Natural killer cell (primary cell): ENCODE measurements around the gene HAPSTR1. TPM values are rescaled to one million over a fixed set of nuclear protein-coding genes. Genes with fewer than 3 reads are reported as not detected.

Source experiments
- ATAC-seq, 3 donors: fragments of 150-1000 bp in 2 of 3; fragments of 200-7000 bp in 1 of 3; cut with Tn5 transposase; 1 replicate in 1 of 3; 2 replicates in 2 of 3; pipeline ENCODE4 v1.10.0; 2021; ENCODE audit warnings: mild to moderate bottlenecking in 2 of 3, moderate library complexity in 2 of 3
- DNase-seq, 2 donors: peaks; one replicate each; pipeline versions ENCODE4 v3.0.0 to v3.0.0-alpha.2; 2013 to 2021; ENCODE audit warnings: mixed read lengths in 1 of 2
- H3K27ac ChIP-seq: one replicate; pipeline ENCODE4 v1.5.1; 2013; ENCODE audit warnings: mild to moderate bottlenecking, low read length
- H3K27me3 ChIP-seq: one replicate; pipeline ENCODE4 v1.6.1; 2013; ENCODE audit warnings: low read length; ENCODE audit not compliant: control insufficient read depth, insufficient read depth
- H3K36me3 ChIP-seq: one replicate; pipeline ENCODE4 v1.6.1; 2013; ENCODE audit warnings: low read length; ENCODE audit not compliant: control insufficient read depth, insufficient read depth
- H3K4me1 ChIP-seq: one replicate; pipeline ENCODE4 v1.6.1; 2013; ENCODE audit warnings: low read length; ENCODE audit not compliant: control insufficient read depth, insufficient read depth
- H3K4me3 ChIP-seq: one replicate; pipeline ENCODE4 v1.5.1; 2013; ENCODE audit warnings: low read length
- H3K9me3 ChIP-seq: one replicate; pipeline ENCODE4 v1.6.1; 2013; ENCODE audit warnings: low read length; ENCODE audit not compliant: control insufficient read depth, insufficient read depth
- H3K27ac Mint-ChIP-seq, 2 donors: one replicate each; pipeline ENCODE4 v1.8.0; 2022; ENCODE audit warnings: mild to moderate bottlenecking in 2 of 2, mixed read lengths in 2 of 2, moderate library complexity in 1 of 2
- H3K27me3 Mint-ChIP-seq, 2 donors: one replicate each; pipeline ENCODE4 v1.8.0; 2022; ENCODE audit warnings: low read depth in 2 of 2, mixed read lengths in 2 of 2
- H3K36me3 Mint-ChIP-seq: one replicate; pipeline ENCODE4 v1.8.0; 2022; ENCODE audit warnings: mixed read lengths
- H3K4me1 Mint-ChIP-seq, 2 donors: one replicate each; pipeline ENCODE4 v1.8.0; 2022; ENCODE audit warnings: mixed read lengths in 2 of 2
- H3K4me3 Mint-ChIP-seq: one replicate; pipeline ENCODE4 v1.8.0; 2022; ENCODE audit warnings: mild to moderate bottlenecking, moderate library complexity, mixed read lengths
- H3K9me3 Mint-ChIP-seq, 2 donors: one replicate each; pipeline ENCODE4 v1.8.0; 2022; ENCODE audit warnings: mixed read lengths in 2 of 2
- WGBS: methylation state at CpG from one replicate; pipeline ENCODE4 v1.1.7; 2013; ENCODE audit warnings: missing lambda C conversion rate; ENCODE audit not compliant: insufficient coverage; 5-methylcytosine and 5-hydroxymethylcytosine counted together
- intact Hi-C: fragments of 100-400 bp; cut with micrococcal nuclease; formaldehyde crosslinking; loops from one replicate; pipeline ENCODE4 v1.14.2; 2022
- total RNA-seq, 4 donors: library from RNA; stranded (reverse); fragments of 120-200 nt in 1 of 4; gene quantifications; one replicate each; pipeline versions ENCODE4 v1.2.3 to v1.2.4, GENCODE V29; 2013 to 2022
- TF ChIP-seq, protein P1 (sequence below): fragments of 200-600 bp; IDR thresholded peaks from one replicate; pipeline ENCODE4 v1.8.0; 2022; ENCODE audit warnings: antibody characterized with exemption

HAPSTR1 gene
- total RNA-seq, 3 donors from 2014 or later (not counting 1 experiment from before 2014, with no cell fraction given), result 135 to 145 (median 138) TPM

DNA sequence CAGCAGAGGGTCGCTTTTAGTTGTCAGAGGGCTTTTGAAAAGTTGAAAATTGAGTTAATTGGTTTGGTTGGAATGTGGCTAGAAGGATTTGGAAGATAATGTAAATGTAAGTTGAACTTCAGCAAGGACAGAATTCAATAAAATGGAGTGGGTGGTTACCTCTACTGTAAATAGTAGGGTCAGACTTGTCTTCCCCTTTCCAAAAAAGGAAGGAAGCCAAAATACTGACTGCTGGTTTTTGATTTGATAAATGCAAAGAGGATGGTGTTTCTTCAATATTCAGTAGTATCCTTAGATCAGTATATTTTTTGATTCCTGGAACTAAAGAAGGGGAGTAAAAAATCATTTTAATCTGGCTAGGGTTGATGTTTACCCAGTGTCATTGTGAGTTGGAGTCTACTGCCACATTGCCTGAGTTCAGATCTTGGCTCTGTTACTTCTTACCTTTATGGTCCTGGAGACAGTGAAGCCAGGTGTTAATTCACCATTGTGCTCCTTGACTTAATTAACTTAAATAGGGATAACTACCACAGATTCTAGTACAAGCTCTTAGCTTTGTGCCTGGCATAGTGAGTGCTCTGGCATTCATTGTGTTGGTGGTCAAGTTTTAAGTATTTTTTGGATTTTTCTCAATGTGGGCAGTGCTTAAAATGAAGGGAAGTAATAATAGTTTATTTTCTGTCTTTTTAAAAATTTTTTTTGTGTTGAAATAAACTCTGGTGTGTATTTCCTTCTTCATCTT is 4.4 kb downstream of the HAPSTR1 start:
- DNase-seq (no peak), ATAC-seq (no peak)
- Mint-ChIP-seq H3K36me3 (peaks cover 6% of the 10 kb centered on the region), H3K4me3 (peak overlapping the region; percentile 81), H3K27me3 (no peaks in the 10 kb centered on the region), H3K9me3 (no peaks in the 10 kb centered on the region), H3K27ac (peak overlapping the region; percentile 95 to 99), H3K4me1 (peaks cover 81 to 87% of the 10 kb centered on the region in 2 donors)
- TF ChIP-seq, protein P1, sequence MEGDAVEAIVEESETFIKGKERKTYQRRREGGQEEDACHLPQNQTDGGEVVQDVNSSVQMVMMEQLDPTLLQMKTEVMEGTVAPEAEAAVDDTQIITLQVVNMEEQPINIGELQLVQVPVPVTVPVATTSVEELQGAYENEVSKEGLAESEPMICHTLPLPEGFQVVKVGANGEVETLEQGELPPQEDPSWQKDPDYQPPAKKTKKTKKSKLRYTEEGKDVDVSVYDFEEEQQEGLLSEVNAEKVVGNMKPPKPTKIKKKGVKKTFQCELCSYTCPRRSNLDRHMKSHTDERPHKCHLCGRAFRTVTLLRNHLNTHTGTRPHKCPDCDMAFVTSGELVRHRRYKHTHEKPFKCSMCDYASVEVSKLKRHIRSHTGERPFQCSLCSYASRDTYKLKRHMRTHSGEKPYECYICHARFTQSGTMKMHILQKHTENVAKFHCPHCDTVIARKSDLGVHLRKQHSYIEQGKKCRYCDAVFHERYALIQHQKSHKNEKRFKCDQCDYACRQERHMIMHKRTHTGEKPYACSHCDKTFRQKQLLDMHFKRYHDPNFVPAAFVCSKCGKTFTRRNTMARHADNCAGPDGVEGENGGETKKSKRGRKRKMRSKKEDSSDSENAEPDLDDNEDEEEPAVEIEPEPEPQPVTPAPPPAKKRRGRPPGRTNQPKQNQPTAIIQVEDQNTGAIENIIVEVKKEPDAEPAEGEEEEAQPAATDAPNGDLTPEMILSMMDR, result no peak
- no peak overlapping the region for H3K27ac ChIP-seq
- peaks cover 34% of the 10 kb centered on the region for H3K36me3 ChIP-seq
- intact Hi-C loops, result no loop called here
- no peaks in the 10 kb centered on the region for H3K27me3 ChIP-seq
- H3K4me3 ChIP-seq, result no peak overlapping the region
- 71% methylated on average over 1 of the region's 1 CpG for WGBS
- H3K4me1 ChIP-seq, result peaks cover 51% of the 10 kb centered on the region
- H3K9me3 ChIP-seq, result no peaks in the 10 kb centered on the region

DNA sequence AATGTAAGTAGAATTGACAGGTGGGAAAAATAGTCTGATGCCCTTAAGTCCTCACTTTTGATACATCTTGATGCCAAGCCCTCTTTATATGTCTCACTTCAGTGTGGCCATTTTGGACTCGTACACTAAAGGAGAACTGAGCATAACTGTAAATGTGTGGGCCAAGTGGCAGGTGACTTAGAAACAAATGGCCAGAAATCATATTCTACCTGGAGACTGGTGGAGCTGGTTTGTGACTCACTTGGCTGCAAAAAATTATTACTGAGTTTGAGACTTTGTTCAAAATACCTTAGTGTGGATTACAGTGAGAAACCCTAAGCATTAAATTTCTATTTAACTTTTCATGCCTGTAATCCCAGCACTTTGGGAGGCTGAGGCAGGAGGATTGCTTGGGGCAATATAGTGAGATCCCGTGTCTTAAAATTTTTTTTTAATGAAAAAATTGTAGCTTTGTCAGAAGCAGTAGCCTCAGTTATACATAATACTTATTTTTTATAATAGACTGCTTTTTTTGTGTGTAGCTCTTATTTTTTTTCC is 5.0 kb downstream of the HAPSTR1 start:
- Histone ChIP-seq H3K27me3 (no peaks in the 10 kb centered on the region), H3K36me3 (peaks cover 40% of the 10 kb centered on the region), H3K4me1 (peaks cover 50% of the 10 kb centered on the region), H3K9me3 (no peaks in the 10 kb centered on the region), H3K4me3 (no peak overlapping the region), H3K27ac (no peak overlapping the region)
- ATAC-seq, result no peak
- Mint-ChIP-seq H3K9me3 (no peaks in the 10 kb centered on the region), H3K27me3 (no peaks in the 10 kb centered on the region), H3K36me3 (peaks cover 6% of the 10 kb centered on the region), H3K27ac (peak overlapping the region; percentile 95 to 99), H3K4me1 (peaks cover 85 to 87% of the 10 kb centered on the region in 2 donors), H3K4me3 (peak overlapping the region; percentile 81)
- TF ChIP-seq, protein P1, result no peak
- DNase-seq, result no peak
- intact Hi-C loops, result no loop called here
- 40% methylated on average over 1 of the region's 2 CpGs for WGBS

DNA sequence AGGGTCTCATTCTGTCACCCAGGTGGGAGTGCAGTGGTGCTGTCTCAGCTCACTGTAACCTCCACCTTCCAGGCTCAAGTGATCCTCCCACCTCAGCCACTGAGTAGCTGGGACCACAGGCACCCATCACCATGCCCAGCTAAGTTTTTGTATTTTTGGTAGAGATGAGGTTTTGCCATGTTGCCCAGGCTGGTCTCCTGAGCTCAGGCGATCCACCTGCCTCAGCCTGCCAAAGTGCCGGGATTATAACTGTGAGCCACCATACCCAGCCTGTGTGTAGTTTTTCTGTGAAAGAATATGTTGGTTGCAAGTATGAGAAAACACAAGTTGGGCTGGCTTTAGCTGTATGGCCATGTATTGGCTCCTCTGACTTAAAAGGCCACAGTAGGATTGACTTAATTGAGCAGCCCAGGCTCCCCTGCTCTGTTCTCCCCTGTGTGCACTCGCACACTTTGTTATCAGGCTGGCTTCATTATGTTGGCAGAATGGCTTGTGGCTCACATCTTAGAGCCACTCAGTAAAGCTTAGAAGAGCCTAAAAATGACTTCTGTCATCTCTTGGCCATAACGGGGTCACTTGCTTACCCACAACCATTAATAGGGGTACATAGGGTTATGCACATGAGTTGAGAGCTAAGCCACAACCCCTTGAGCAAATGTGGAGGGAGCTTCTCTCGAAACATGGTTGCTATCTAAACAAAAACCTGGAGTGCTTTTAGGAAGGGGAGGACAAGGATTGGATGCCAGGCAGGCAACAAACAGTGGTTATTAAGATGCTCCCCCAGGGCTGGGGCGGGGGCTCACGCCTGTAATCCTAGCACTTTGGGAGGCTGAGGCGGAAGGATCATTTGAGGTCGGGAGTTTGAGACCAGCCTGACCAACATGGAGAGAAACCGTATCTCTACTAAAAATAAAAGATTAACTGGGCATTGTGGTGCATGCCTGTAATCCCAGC is 6.1 kb downstream of the HAPSTR1 start:
- peaks cover 54% of the 10 kb centered on the region for H3K4me1 ChIP-seq
- H3K9me3 ChIP-seq, result no peaks in the 10 kb centered on the region
- Mint-ChIP-seq H3K4me3 (peak overlapping the region; percentile 75), H3K27me3 (no peaks in the 10 kb centered on the region), H3K36me3 (peaks cover 5% of the 10 kb centered on the region), H3K9me3 (no peaks in the 10 kb centered on the region), H3K27ac (peak overlapping the region; percentile 82 to 86), H3K4me1 (peaks cover 95 to 96% of the 10 kb centered on the region in 2 donors)
- peaks cover 40% of the 10 kb centered on the region for H3K36me3 ChIP-seq
- TF ChIP-seq, protein P1, result no peak
- WGBS, result 85% methylated on average over 9 of the region's 10 CpGs
- intact Hi-C loops, result no loop called here
- H3K27me3 ChIP-seq, result no peaks in the 10 kb centered on the region
- ATAC-seq (no peak), DNase-seq (no peak)
- H3K27ac ChIP-seq, result no peak overlapping the region
- H3K4me3 ChIP-seq, result no peak overlapping the region
